ENCODE results near the gene MYBPC3.
"Not testable (repeated sequence)": the region's sequence is repeated elsewhere in the genome, so short reads cannot be mapped to it uniquely, and the experiment has no call there.

MYBPC3 gene

GRCh38 chr11:47336595-47336994, 15.9 kb downstream of the MYBPC3 start:
- DNase-seq = no peak

- no peak for DNase-seq
Observed at GRCh38 chr11:47335733-47336132, 16.8 kb downstream of the MYBPC3 start.

- not testable (repeated sequence) for DNase-seq
Observed at GRCh38 chr11:47334699-47335411, 17.6 kb downstream of the MYBPC3 start.

- no peak for DNase-seq
Observed at GRCh38 chr11:47333886-47334443, 18.5 kb downstream of the MYBPC3 start.

GRCh38 chr11:47333526-47333845, 19.0 kb downstream of the MYBPC3 start:
- no peak for DNase-seq

GRCh38 chr11:47332791-47333525, 19.5 kb downstream of the MYBPC3 start:
- no peak for DNase-seq

- no peak for DNase-seq
Observed at GRCh38 chr11:47332303-47332711, 20.2 kb downstream of the MYBPC3 start.

- no peak for DNase-seq
Observed at GRCh38 chr11:47331454-47332302, 20.8 kb downstream of the MYBPC3 start.

- no peak for DNase-seq
Observed at GRCh38 chr11:47329987-47330931, 22.2 kb downstream of the MYBPC3 start.

GRCh38 chr11:47329431-47329986, 23.0 kb downstream of the MYBPC3 start:
- no peak for DNase-seq

GRCh38 chr11:47328449-47329390, 23.8 kb downstream of the MYBPC3 start:
- DNase-seq = no peak

GRCh38 chr11:47327949-47328348, 24.6 kb downstream of the MYBPC3 start:
- DNase-seq = no peak

GRCh38 chr11:47327025-47327424, 25.5 kb downstream of the MYBPC3 start:
- DNase-seq = no peak

- no peak for DNase-seq
Observed at GRCh38 chr11:47326198-47326597, 26.3 kb downstream of the MYBPC3 start.

GRCh38 chr11:47325271-47326041, 27.0 kb downstream of the MYBPC3 start:
- no peak for DNase-seq

- no peak for DNase-seq
Observed at GRCh38 chr11:47324520-47324919, 28.0 kb downstream of the MYBPC3 start.

- no peak for DNase-seq
Observed at GRCh38 chr11:47318166-47318565, 34.3 kb downstream of the MYBPC3 start.

- DNase-seq = no peak
Observed at GRCh38 chr11:47317064-47317828, 35.3 kb downstream of the MYBPC3 start.

GRCh38 chr11:47316501-47316900, 36.0 kb downstream of the MYBPC3 start:
- DNase-seq = not testable (repeated sequence)
